ENCODE measurements around the gene DLX6.

Gene DLX6

GRCh38 chr7:96998333-96998732, 7.0 kb upstream of the DLX6 start:
- peaks cover 8% of the 10 kb centered on the region for H3K27me3 ChIP-seq (ENCODE audit: control insufficient read depth, low read length)
- no peak for TF ChIP-seq EZH2phosphoT487 (IDR thresholded peaks at IDR 0.05; ENCODE audit: borderline replicate concordance, low read length)
- no peak overlapping the region for H3K4me3 ChIP-seq (ENCODE audit: low read length)
- no peaks in the 10 kb centered on the region for H3K4me1 ChIP-seq (ENCODE audit: control insufficient read depth, low read length)
- H4K20me1 ChIP-seq (ENCODE audit: control insufficient read depth, insufficient read depth, low read depth, low read length) = no peaks in the 10 kb centered on the region
- no peaks in the 10 kb centered on the region for H3K9me2 ChIP-seq (replicated peaks; ENCODE audit: control insufficient read depth, low read length)
- H3K4me2 ChIP-seq (ENCODE audit: low read length) = no peak overlapping the region
- H3K36me3 ChIP-seq (ENCODE audit: control insufficient read depth, low read length) = no peaks in the 10 kb centered on the region
- no peak overlapping the region for H3K27ac ChIP-seq (ENCODE audit: low read depth, low read length)
- H3K9me3 ChIP-seq (ENCODE audit: control insufficient read depth, insufficient read depth, low read length) = no peaks in the 10 kb centered on the region
- H3K79me2 ChIP-seq (ENCODE audit: control insufficient read depth, low read length) = no peaks in the 10 kb centered on the region
- no peaks in the 10 kb centered on the region for H3F3A ChIP-seq (ENCODE audit: control insufficient read depth, insufficient read depth)

GRCh38 chr7:96998744-96999143, 6.6 kb upstream of the DLX6 start:
- H3K79me2 ChIP-seq (ENCODE audit: control insufficient read depth, low read length) = no peaks in the 10 kb centered on the region
- no peaks in the 10 kb centered on the region for H3F3A ChIP-seq (ENCODE audit: control insufficient read depth, insufficient read depth)
- no peak overlapping the region for H3K4me2 ChIP-seq (ENCODE audit: low read length)
- no peaks in the 10 kb centered on the region for H3K9me3 ChIP-seq (ENCODE audit: control insufficient read depth, insufficient read depth, low read length)
- H3K4me1 ChIP-seq (ENCODE audit: control insufficient read depth, low read length) = no peaks in the 10 kb centered on the region
- no peak overlapping the region for H3K27ac ChIP-seq (ENCODE audit: low read depth, low read length)
- no peaks in the 10 kb centered on the region for H3K36me3 ChIP-seq (ENCODE audit: control insufficient read depth, low read length)
- no peak overlapping the region for H3K4me3 ChIP-seq (ENCODE audit: low read length)
- H3K27me3 ChIP-seq (ENCODE audit: control insufficient read depth, low read length) = peaks cover 8% of the 10 kb centered on the region
- no peaks in the 10 kb centered on the region for H4K20me1 ChIP-seq (ENCODE audit: control insufficient read depth, insufficient read depth, low read depth, low read length)
- TF ChIP-seq CTCF (IDR thresholded peaks at IDR 0.05; ENCODE audit: low read depth, low read length, poor library complexity, severe bottlenecking) (no peak), EZH2phosphoT487 (IDR thresholded peaks at IDR 0.05; ENCODE audit: borderline replicate concordance, low read length) (no peak)
- no peaks in the 10 kb centered on the region for H3K9me2 ChIP-seq (replicated peaks; ENCODE audit: control insufficient read depth, low read length)

- no peaks in the 10 kb centered on the region for H3K79me2 ChIP-seq (ENCODE audit: control insufficient read depth, low read length)
- no peak overlapping the region for H3K4me2 ChIP-seq (ENCODE audit: low read length)
- no peaks in the 10 kb centered on the region for H4K20me1 ChIP-seq (ENCODE audit: control insufficient read depth, insufficient read depth, low read depth, low read length)
- TF ChIP-seq EZH2phosphoT487 (IDR thresholded peaks at IDR 0.05; ENCODE audit: borderline replicate concordance, low read length) (no peak), CTCF (IDR thresholded peaks at IDR 0.05; ENCODE audit: low read depth, low read length, poor library complexity, severe bottlenecking) (no peak)
- no peak overlapping the region for H3K27ac ChIP-seq (ENCODE audit: low read depth, low read length)
- H3K9me2 ChIP-seq (replicated peaks; ENCODE audit: control insufficient read depth, low read length) = no peaks in the 10 kb centered on the region
- no peak overlapping the region for H3K4me3 ChIP-seq (ENCODE audit: low read length)
- H3K4me1 ChIP-seq (ENCODE audit: control insufficient read depth, low read length) = no peaks in the 10 kb centered on the region
- H3K9me3 ChIP-seq (ENCODE audit: control insufficient read depth, insufficient read depth, low read length) = no peaks in the 10 kb centered on the region
- H3F3A ChIP-seq (ENCODE audit: control insufficient read depth, insufficient read depth) = no peaks in the 10 kb centered on the region
- no peaks in the 10 kb centered on the region for H3K36me3 ChIP-seq (ENCODE audit: control insufficient read depth, low read length)
- peaks cover 8% of the 10 kb centered on the region for H3K27me3 ChIP-seq (ENCODE audit: control insufficient read depth, low read length)
Observed at GRCh38 chr7:97001221-97001620, 4.1 kb upstream of the DLX6 start.

- Histone ChIP-seq H3F3A (ENCODE audit: control insufficient read depth, insufficient read depth) (no peaks in the 10 kb centered on the region), H4K20me1 (ENCODE audit: control insufficient read depth, insufficient read depth, low read depth, low read length) (no peaks in the 10 kb centered on the region), H3K79me2 (ENCODE audit: control insufficient read depth, low read length) (no peaks in the 10 kb centered on the region), H3K9me2 (replicated peaks; ENCODE audit: control insufficient read depth, low read length) (no peaks in the 10 kb centered on the region), H3K9me3 (ENCODE audit: control insufficient read depth, insufficient read depth, low read length) (peaks cover under 1% of the 10 kb centered on the region; the same call in 1 of the 2 replicates), H3K27me3 (ENCODE audit: control insufficient read depth, low read length) (peaks cover 4% of the 10 kb centered on the region), H3K27ac (ENCODE audit: low read depth, low read length) (no peak overlapping the region), H3K36me3 (ENCODE audit: control insufficient read depth, low read length) (no peaks in the 10 kb centered on the region), H3K4me2 (ENCODE audit: low read length) (no peak overlapping the region), H3K4me1 (ENCODE audit: control insufficient read depth, low read length) (no peaks in the 10 kb centered on the region), H3K4me3 (ENCODE audit: low read length) (no peak overlapping the region)
- no peak for TF ChIP-seq CTCF (IDR thresholded peaks at IDR 0.05; ENCODE audit: low read depth, low read length, poor library complexity, severe bottlenecking)
- TF ChIP-seq EZH2phosphoT487 (IDR thresholded peaks at IDR 0.05; ENCODE audit: borderline replicate concordance, low read length) = no peak
Observed at GRCh38 chr7:97001656-97002554, 3.4 kb upstream of the DLX6 start.
